WTC11 (cell line): Measurements from ENCODE around the gene C7.

Experiments
- CREB1 ChIP-seq: sonication (generic); formaldehyde crosslinking; IDR thresholded peaks from 2 replicates; pipeline ENCODE4 v1.8.0; 2023; ENCODE audit warnings: mild to moderate bottlenecking, missing genetic modification reagents
- CREM ChIP-seq: sonication (generic); formaldehyde crosslinking; IDR thresholded peaks from 2 replicates; pipeline ENCODE4 v1.8.1; 2022; ENCODE audit warnings: mild to moderate bottlenecking, missing genetic modification reagents, moderate library complexity
- ESRRA ChIP-seq: sonication (generic); formaldehyde crosslinking; IDR thresholded peaks from 2 replicates; pipeline ENCODE4 v1.8.1; 2022; ENCODE audit warnings: mild to moderate bottlenecking, missing genetic modification reagents, borderline replicate concordance
- GABPB1 ChIP-seq: sonication (generic); formaldehyde crosslinking; IDR thresholded peaks from 2 replicates; pipeline ENCODE4 v1.8.1; 2023; ENCODE audit warnings: mild to moderate bottlenecking, missing genetic modification reagents
- JAZF1 ChIP-seq: fragments of 250-450 bp; sonication (Bioruptor Pico); IDR thresholded peaks from 2 replicates; pipeline ENCODE4 v1.9.0; 2021; ENCODE audit warnings: moderate library complexity, mild to moderate bottlenecking, inconsistent platforms
- JUN ChIP-seq: sonication (generic); formaldehyde crosslinking; IDR thresholded peaks from 2 replicates; pipeline ENCODE4 v1.8.0; 2023; ENCODE audit warnings: mild to moderate bottlenecking, missing genetic modification reagents
- NFE2L1 ChIP-seq: sonication (generic); formaldehyde crosslinking; IDR thresholded peaks from 2 replicates; pipeline ENCODE4 v1.8.1; 2023; ENCODE audit warnings: missing genetic modification reagents
- NR1H2 ChIP-seq: sonication (generic); formaldehyde crosslinking; IDR thresholded peaks from 2 replicates; pipeline ENCODE4 v1.9.0; 2021; ENCODE audit warnings: mild to moderate bottlenecking, moderate library complexity, missing genetic modification reagents
- NR2C2 ChIP-seq: sonication (generic); formaldehyde crosslinking; IDR thresholded peaks from 2 replicates; pipeline ENCODE4 v1.8.0; 2022; ENCODE audit warnings: mild to moderate bottlenecking, missing genetic modification reagents
- SP1 ChIP-seq: sonication (generic); formaldehyde crosslinking; conservative IDR thresholded peaks from 2 replicates; pipeline ENCODE4 v1.8.1; 2022; ENCODE audit warnings: missing genetic modification reagents
- TP53 ChIP-seq: sonication (generic); formaldehyde crosslinking; IDR thresholded peaks from 2 replicates; pipeline ENCODE4 v1.8.1; 2023; ENCODE audit warnings: mild to moderate bottlenecking, missing genetic modification reagents
- TF ChIP-seq, protein P1 (sequence below): fragments of 200-600 bp; IDR thresholded peaks from 2 replicates; pipeline ENCODE4 v1.8.0; 2022; ENCODE audit warnings: antibody characterized with exemption
- TF ChIP-seq, protein P2 (sequence below): sonication (generic); formaldehyde crosslinking; IDR thresholded peaks from 2 replicates; pipeline ENCODE4 v1.8.1; 2022; ENCODE audit warnings: mild to moderate bottlenecking, missing genetic modification reagents, moderate library complexity, borderline replicate concordance
- TF ChIP-seq, protein P3 (sequence below): sonication (generic); formaldehyde crosslinking; IDR thresholded peaks from 2 replicates; pipeline ENCODE4 v1.8.0; 2022; ENCODE audit warnings: mild to moderate bottlenecking, missing genetic modification reagents

DNA sequence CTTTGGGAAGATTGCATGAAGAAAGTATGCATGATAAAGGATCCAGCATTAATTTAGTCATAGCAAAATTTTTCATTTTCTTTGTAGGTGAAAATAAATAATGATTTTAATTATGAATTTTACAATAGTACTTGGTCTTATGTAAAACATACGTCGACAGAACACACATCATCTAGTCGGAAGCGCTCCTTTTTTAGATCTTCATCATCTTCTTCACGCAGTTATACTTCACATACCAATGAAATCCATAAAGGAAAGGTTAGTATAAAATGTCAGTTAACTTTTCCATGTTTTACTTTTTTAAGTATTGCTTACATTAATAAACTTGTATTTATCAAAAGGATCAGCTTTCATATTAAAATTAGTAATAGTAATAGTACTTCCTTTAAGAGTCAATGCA is 35.8 kb downstream of the C7 start:
- no peak for TF ChIP-seq NR2C2 (CRISPR knock-in tag)
- TF ChIP-seq, protein P1, sequence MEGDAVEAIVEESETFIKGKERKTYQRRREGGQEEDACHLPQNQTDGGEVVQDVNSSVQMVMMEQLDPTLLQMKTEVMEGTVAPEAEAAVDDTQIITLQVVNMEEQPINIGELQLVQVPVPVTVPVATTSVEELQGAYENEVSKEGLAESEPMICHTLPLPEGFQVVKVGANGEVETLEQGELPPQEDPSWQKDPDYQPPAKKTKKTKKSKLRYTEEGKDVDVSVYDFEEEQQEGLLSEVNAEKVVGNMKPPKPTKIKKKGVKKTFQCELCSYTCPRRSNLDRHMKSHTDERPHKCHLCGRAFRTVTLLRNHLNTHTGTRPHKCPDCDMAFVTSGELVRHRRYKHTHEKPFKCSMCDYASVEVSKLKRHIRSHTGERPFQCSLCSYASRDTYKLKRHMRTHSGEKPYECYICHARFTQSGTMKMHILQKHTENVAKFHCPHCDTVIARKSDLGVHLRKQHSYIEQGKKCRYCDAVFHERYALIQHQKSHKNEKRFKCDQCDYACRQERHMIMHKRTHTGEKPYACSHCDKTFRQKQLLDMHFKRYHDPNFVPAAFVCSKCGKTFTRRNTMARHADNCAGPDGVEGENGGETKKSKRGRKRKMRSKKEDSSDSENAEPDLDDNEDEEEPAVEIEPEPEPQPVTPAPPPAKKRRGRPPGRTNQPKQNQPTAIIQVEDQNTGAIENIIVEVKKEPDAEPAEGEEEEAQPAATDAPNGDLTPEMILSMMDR, result no peak
- no peak for TF ChIP-seq CREM
- TF ChIP-seq CREB1 (CRISPR knock-in tag), result no peak
- no peak for TF ChIP-seq ESRRA (CRISPR knock-in tag)
- no peak for TF ChIP-seq NR1H2 (CRISPR knock-in tag)
- TF ChIP-seq TP53 (CRISPR knock-in tag), result no peak
- TF ChIP-seq, protein P2, sequence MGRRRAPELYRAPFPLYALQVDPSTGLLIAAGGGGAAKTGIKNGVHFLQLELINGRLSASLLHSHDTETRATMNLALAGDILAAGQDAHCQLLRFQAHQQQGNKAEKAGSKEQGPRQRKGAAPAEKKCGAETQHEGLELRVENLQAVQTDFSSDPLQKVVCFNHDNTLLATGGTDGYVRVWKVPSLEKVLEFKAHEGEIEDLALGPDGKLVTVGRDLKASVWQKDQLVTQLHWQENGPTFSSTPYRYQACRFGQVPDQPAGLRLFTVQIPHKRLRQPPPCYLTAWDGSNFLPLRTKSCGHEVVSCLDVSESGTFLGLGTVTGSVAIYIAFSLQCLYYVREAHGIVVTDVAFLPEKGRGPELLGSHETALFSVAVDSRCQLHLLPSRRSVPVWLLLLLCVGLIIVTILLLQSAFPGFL (CRISPR knock-in tag), result no peak
- TF ChIP-seq, protein P3, sequence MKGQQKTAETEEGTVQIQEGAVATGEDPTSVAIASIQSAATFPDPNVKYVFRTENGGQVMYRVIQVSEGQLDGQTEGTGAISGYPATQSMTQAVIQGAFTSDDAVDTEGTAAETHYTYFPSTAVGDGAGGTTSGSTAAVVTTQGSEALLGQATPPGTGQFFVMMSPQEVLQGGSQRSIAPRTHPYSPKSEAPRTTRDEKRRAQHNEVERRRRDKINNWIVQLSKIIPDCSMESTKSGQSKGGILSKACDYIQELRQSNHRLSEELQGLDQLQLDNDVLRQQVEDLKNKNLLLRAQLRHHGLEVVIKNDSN, result no peak
- TF ChIP-seq JUN, result no peak
- no peak for TF ChIP-seq NFE2L1 (CRISPR knock-in tag)
- TF ChIP-seq SP1, result no peak
- no peak for TF ChIP-seq GABPB1 (CRISPR knock-in tag)
- no peak for TF ChIP-seq JAZF1 (CRISPR knock-in tag)
